ENCODE data around the gene NT5C1B. TPM values are rescaled to one million over a fixed set of nuclear protein-coding genes. Genes with fewer than 3 reads are reported as not detected.

NT5C1B gene
- total RNA-seq, 4 donors from 2014 or later: not detected

DNA sequence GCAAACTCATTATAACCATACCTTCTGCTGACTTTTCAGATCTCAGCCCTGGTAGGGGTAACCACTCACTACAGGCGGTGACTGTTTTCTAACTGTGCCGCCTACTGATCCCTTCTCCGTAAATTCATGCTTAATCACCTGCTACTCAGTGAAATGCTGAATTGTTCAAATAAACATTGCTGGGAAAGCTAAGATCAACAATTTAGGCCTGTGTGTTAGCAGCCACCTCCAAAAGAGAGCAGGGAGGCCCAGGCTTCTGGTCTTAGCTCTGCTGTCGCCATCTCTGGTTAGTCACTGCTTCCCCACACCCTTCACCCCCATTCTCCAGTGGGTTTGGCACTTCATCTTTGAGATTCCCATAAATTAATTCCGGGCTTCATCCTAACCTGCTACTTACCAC lies 21.8 kb upstream of the NT5C1B start:
- intact Hi-C loops (cut with DNase I; ENCODE audit: low total_unique reads): no loop called here
- DNase-seq: no peak
- TF ChIP-seq POLR2A (IDR thresholded peaks at IDR 0.05): no peak
- TF ChIP-seq, protein P1, sequence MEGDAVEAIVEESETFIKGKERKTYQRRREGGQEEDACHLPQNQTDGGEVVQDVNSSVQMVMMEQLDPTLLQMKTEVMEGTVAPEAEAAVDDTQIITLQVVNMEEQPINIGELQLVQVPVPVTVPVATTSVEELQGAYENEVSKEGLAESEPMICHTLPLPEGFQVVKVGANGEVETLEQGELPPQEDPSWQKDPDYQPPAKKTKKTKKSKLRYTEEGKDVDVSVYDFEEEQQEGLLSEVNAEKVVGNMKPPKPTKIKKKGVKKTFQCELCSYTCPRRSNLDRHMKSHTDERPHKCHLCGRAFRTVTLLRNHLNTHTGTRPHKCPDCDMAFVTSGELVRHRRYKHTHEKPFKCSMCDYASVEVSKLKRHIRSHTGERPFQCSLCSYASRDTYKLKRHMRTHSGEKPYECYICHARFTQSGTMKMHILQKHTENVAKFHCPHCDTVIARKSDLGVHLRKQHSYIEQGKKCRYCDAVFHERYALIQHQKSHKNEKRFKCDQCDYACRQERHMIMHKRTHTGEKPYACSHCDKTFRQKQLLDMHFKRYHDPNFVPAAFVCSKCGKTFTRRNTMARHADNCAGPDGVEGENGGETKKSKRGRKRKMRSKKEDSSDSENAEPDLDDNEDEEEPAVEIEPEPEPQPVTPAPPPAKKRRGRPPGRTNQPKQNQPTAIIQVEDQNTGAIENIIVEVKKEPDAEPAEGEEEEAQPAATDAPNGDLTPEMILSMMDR (IDR thresholded peaks at IDR 0.05): no peak
- Histone ChIP-seq H3K27ac (no peak overlapping the region), H3K27me3 (no peaks in the 10 kb centered on the region), H3K9me3 (no peaks in the 10 kb centered on the region), H3K4me1 (no peaks in the 10 kb centered on the region), H3K4me3 (no peak overlapping the region), H3K36me3 (no peaks in the 10 kb centered on the region)

DNA sequence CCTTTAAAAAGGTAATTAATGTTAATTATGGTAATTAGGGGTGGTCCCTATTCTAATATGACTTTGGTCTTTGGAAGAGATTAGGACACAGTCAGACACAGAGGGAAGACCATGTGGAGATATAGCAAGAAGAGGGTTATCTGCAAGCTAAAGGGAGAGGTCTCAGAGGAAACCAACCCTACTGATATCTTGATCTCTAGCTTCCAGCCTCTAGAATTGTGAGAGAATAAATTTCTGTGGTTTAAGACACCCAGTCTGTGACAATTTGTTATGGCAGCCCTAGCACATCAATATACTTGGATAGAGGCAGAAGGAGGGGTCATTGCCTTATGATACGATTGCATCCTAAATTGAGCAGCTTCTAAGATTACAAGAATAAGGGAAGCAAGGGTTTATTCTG lies 21.3 kb upstream of the NT5C1B start:
- TF ChIP-seq, protein P1 (IDR thresholded peaks at IDR 0.05): no peak
- TF ChIP-seq POLR2A (IDR thresholded peaks at IDR 0.05): no peak
- intact Hi-C loops (cut with DNase I; ENCODE audit: low total_unique reads): no loop called here
- no peaks in the 10 kb centered on the region for H3K36me3 ChIP-seq
- no peaks in the 10 kb centered on the region for H3K4me1 ChIP-seq
- no peaks in the 10 kb centered on the region for H3K27me3 ChIP-seq
- no peak for DNase-seq
- no peaks in the 10 kb centered on the region for H3K9me3 ChIP-seq
- H3K27ac ChIP-seq: no peak overlapping the region
- H3K4me3 ChIP-seq: no peak overlapping the region

DNA sequence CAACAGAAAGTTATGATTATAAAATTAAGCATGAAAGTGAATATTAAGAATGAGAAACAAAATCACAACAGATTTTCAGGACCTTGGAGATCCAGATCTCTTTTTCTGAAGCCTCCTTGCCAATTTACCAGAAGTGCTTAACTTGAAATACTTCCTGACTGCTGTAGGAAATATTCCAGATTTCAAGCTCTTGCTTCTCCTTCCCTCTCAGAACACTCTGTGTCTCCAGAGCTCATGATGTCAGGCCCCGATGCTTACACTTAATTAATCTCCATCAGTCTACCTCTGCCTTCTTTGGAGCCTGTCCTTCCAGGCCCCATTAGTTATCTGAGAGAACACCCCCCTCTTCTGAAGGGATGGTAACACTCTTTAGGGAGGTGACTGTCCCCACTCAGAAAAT lies 20.7 kb upstream of the NT5C1B start:
- TF ChIP-seq POLR2A (IDR thresholded peaks at IDR 0.05): no peak
- TF ChIP-seq, protein P1 (IDR thresholded peaks at IDR 0.05): no peak
- Histone ChIP-seq H3K36me3 (no peaks in the 10 kb centered on the region), H3K9me3 (no peaks in the 10 kb centered on the region), H3K27ac (no peak overlapping the region), H3K4me3 (no peak overlapping the region), H3K27me3 (no peaks in the 10 kb centered on the region), H3K4me1 (no peaks in the 10 kb centered on the region)
- intact Hi-C loops (cut with DNase I; ENCODE audit: low total_unique reads): no loop called here
- no peak for DNase-seq

DNA sequence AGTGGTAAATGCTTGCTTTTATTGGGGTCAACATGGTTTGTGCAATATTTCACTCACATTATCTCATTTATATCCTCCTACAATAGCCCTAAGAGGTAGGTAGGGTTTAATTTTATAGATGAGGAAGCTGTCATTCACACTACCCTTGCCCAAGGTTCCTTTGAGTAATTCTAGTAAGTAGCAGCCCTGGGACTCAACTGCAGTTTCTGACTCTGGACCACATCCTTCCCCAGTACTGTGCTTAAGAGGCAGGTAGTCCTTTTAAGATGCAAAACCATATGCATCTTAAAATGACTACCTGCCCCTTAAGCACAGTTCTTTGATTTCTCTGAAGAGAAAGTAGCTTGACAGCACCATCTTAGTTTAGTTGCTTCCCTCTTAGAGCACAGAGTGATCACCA lies 15.7 kb upstream of the NT5C1B start:
- intact Hi-C loops (cut with DNase I; ENCODE audit: low total_unique reads): no loop called here
- TF ChIP-seq, protein P1 (IDR thresholded peaks at IDR 0.05): no peak
- TF ChIP-seq POLR2A (IDR thresholded peaks at IDR 0.05): no peak
- Histone ChIP-seq H3K9me3 (no peaks in the 10 kb centered on the region), H3K4me1 (no peaks in the 10 kb centered on the region), H3K36me3 (no peaks in the 10 kb centered on the region), H3K27me3 (no peaks in the 10 kb centered on the region), H3K27ac (no peak overlapping the region), H3K4me3 (no peak overlapping the region)
- DNase-seq: no peak

DNA sequence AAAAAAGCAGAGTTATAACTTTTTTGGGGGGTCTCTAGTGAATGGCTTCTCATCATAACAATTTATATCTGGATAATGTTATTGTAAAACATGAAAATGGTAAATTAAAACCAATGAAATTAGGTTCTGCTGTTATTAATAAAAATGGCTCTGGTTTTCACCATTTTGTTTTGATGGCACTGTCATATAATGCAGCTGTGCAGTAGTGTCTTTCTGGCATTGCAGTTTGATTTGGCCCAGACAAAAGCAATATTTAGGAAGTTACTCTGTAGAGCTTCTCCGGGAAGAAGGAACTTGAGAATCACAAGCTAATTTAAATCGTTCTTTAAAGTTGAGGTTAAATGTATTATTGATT lies 15.1 kb upstream of the NT5C1B start:
- H3K4me3 ChIP-seq: no peak overlapping the region
- DNase-seq: no peak
- H3K36me3 ChIP-seq: no peaks in the 10 kb centered on the region
- H3K4me1 ChIP-seq: no peaks in the 10 kb centered on the region
- H3K9me3 ChIP-seq: no peaks in the 10 kb centered on the region
- intact Hi-C loops (cut with DNase I; ENCODE audit: low total_unique reads): no loop called here
- TF ChIP-seq, protein P1 (IDR thresholded peaks at IDR 0.05): no peak
- no peak for TF ChIP-seq POLR2A (IDR thresholded peaks at IDR 0.05)
- H3K27me3 ChIP-seq: no peaks in the 10 kb centered on the region
- no peak overlapping the region for H3K27ac ChIP-seq
